ENCODE data around the gene TNS3. TPM values are rescaled to one million over a fixed set of nuclear protein-coding genes. Genes with fewer than 3 reads are reported as not detected.
A peak's percentile ranks its signal among the peaks of the same experiment; 100 is the strongest.
"Not testable (repeated sequence)": the region's sequence is repeated elsewhere in the genome, so short reads cannot be mapped to it uniquely, and the experiment has no call there.

TNS3 gene
- polyA plus RNA-seq, 1 of the 3 experiments (the other 2 are of a cell fraction) = 72.3 TPM

DNA sequence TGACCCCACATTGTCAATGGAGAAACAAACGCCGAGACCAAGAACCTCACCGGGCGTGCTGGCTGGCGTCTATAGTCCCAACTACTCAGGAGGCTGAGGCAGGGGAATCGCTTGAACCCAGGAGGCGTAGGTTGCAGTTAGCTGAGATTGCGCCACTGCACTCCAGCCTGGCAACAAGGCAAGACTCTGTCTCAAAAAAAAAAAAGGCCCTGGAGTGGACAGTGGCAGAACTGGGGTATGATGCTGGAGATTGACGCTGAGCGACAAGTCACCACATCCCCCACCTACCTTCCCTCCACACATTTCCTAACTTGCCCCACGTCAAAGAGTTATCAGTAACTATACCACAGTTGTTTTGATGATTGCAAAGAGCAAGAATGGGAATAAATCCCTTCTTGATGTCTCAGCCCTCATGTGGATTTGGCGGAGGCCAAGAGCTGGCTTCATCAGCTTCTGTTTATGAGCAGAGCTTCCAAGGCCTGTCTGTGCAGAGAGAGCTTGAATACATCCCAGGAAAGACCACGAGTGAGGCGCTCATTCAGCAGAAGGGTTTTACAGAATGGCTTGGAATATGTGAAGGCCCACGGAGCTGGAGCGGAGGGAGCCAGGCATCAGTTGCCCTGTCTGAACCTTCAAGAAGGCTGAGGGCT is 28.0 kb upstream of the TNS3 start:
- H3F3A ChIP-seq (replicated peaks; ENCODE audit: insufficient read depth) = peaks cover 4% of the 10 kb centered on the region
- no peak overlapping the region for H3K4me3 ChIP-seq (ENCODE audit: low read depth in 2 of 2, low read length in 1 of 2)
- TF ChIP-seq FOXJ3 (CRISPR knock-in tag; IDR thresholded peaks at IDR 0.05) = no peak
- TF ChIP-seq EP300 (IDR thresholded peaks at IDR 0.05; ENCODE audit: borderline replicate concordance in 1 of 2, low read depth in 1 of 2, low read length in 1 of 2) = no peak
- no peak for TF ChIP-seq IRF3 (IDR thresholded peaks at IDR 0.05; ENCODE audit: low read depth, low read length)
- TF ChIP-seq, protein P1, sequence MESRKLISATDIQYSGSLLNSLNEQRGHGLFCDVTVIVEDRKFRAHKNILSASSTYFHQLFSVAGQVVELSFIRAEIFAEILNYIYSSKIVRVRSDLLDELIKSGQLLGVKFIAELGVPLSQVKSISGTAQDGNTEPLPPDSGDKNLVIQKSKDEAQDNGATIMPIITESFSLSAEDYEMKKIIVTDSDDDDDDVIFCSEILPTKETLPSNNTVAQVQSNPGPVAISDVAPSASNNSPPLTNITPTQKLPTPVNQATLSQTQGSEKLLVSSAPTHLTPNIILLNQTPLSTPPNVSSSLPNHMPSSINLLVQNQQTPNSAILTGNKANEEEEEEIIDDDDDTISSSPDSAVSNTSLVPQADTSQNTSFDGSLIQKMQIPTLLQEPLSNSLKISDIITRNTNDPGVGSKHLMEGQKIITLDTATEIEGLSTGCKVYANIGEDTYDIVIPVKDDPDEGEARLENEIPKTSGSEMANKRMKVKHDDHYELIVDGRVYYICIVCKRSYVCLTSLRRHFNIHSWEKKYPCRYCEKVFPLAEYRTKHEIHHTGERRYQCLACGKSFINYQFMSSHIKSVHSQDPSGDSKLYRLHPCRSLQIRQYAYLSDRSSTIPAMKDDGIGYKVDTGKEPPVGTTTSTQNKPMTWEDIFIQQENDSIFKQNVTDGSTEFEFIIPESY (IDR thresholded peaks at IDR 0.05; ENCODE audit: borderline replicate concordance, low read depth) = no peak
- TF ChIP-seq RXRA (IDR thresholded peaks at IDR 0.05; ENCODE audit: borderline replicate concordance, low read depth) = no peak
- TF ChIP-seq RAD21 (IDR thresholded peaks at IDR 0.05; ENCODE audit: low read length) = no peak
- no peak for TF ChIP-seq YY1 (IDR thresholded peaks at IDR 0.05; ENCODE audit: low read depth)
- TF ChIP-seq ELF1 (IDR thresholded peaks at IDR 0.05) = no peak
- no peak for TF ChIP-seq SIN3A (IDR thresholded peaks at IDR 0.05; ENCODE audit: borderline replicate concordance, low read depth, low read length)
- TF ChIP-seq CTCF (IDR thresholded peaks at IDR 0.05) = no peak
- TF ChIP-seq NRF1 (IDR thresholded peaks at IDR 0.05; ENCODE audit: low read depth, low read length) = no peak
- no peak for TF ChIP-seq FOXM1 (IDR thresholded peaks at IDR 0.05; ENCODE audit: low read depth)
- TF ChIP-seq NFIC (IDR thresholded peaks at IDR 0.05; ENCODE audit: borderline replicate concordance) = no peak
- TF ChIP-seq MEF2A (IDR thresholded peaks at IDR 0.05; ENCODE audit: borderline replicate concordance, low read depth) = no peak
- TF ChIP-seq GABPA (IDR thresholded peaks at IDR 0.05; ENCODE audit: low read depth) = no peak
- no peak for TF ChIP-seq SMC3 (IDR thresholded peaks at IDR 0.05; ENCODE audit: low read depth, low read length)
- H4K20me1 ChIP-seq (ENCODE audit: insufficient read depth) = no peaks in the 10 kb centered on the region
- no peaks in the 10 kb centered on the region for H3K9me2 ChIP-seq
- H3K9me3 ChIP-seq = no peaks in the 10 kb centered on the region
- H3K36me3 ChIP-seq (replicated peaks in 1 of 2; ENCODE audit: control insufficient read depth in 1 of 2, insufficient read depth in 2 of 2, low read length in 1 of 2) = no peaks in the 10 kb centered on the region
- DNase-seq = no peak
- no peaks in the 10 kb centered on the region for H3K27me3 ChIP-seq (ENCODE audit: insufficient read depth)
- H2AFZ ChIP-seq (ENCODE audit: low read depth) = peak overlapping the region; percentile 48; the same call in 1 of the 2 replicates
- H3K4me2 ChIP-seq = no peak overlapping the region
- peaks cover 0 to 5% of the 10 kb centered on the region in 2 experiments; a peak in 1 of 4 replicates for H3K4me1 ChIP-seq (ENCODE audit: control insufficient read depth in 1 of 2, insufficient read depth in 2 of 2, low read depth in 1 of 2, low read length in 1 of 2)
- H3K27ac ChIP-seq (ENCODE audit: low read depth in 2 of 2, low read length in 1 of 2) = no peak overlapping the region
- POLR2A ChIA-PET = no interaction called here
- no peaks in the 10 kb centered on the region for H3K79me2 ChIP-seq (ENCODE audit: insufficient read depth)
- 89% methylated on average over 16 of the region's 16 CpGs for WGBS (ENCODE audit: low lambda C conversion rate)
- H3K9ac ChIP-seq = no peak overlapping the region
- CTCF ChIA-PET = interaction anchor here (0.5 to 1.3 kb wide), 5 partner anchors 8 to 129 kb away, joined by 3 read pairs; no protein-coding TSS in a partner anchor

DNA sequence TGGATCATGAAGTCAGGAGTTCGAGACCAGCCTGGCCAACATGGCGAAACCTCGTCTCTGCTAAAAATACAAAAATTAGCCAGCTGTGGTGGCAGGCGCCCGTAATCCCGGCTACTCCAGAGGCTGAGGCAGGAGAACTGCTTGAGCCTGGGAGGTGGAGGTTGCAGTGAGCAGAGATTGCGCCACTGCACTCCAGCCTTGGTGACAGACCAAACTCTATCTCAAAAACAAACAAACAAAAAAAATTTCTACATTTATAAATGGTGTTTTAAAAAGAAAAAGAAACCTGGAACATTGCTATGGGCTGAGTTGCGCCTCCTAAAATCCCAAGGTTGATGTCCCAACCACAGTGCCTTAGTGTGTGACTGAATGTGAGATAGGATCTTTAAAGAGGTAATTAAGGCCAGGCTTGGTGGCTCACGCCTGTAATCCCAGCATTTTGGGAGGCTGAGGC is 24.7 kb upstream of the TNS3 start:
- 98% methylated on average over 9 of the region's 9 CpGs for WGBS (ENCODE audit: low lambda C conversion rate)

More for the DNA sequence above, 24.7 kb upstream of the TNS3 start:
- Histone ChIP-seq H3F3A (replicated peaks; ENCODE audit: insufficient read depth) (peaks cover 12% of the 10 kb centered on the region), H3K4me1 (ENCODE audit: control insufficient read depth in 1 of 2, insufficient read depth in 2 of 2, low read depth in 1 of 2, low read length in 1 of 2) (peaks cover 0 to 20% of the 10 kb centered on the region in 2 experiments; a peak in 2 of 4 replicates)
- H3K4me2 ChIP-seq; H4K20me1 ChIP-seq (ENCODE audit: insufficient read depth); H3K27ac ChIP-seq (ENCODE audit: low read depth in 2 of 2, low read length in 1 of 2); H3K36me3 ChIP-seq (replicated peaks in 1 of 2; ENCODE audit: control insufficient read depth in 1 of 2, insufficient read depth in 2 of 2, low read length in 1 of 2); DNase-seq; H3K9me2 ChIP-seq; H3K79me2 ChIP-seq (ENCODE audit: insufficient read depth); H3K9me3 ChIP-seq; H3K4me3 ChIP-seq (ENCODE audit: low read depth in 2 of 2, low read length in 1 of 2); H3K27me3 ChIP-seq (ENCODE audit: insufficient read depth); CTCF ChIA-PET; H3K9ac ChIP-seq; H2AFZ ChIP-seq (ENCODE audit: low read depth); POLR2A ChIA-PET: not testable (repeated sequence)

Data from SK-N-SH (cell line).